BLaER1 treated with 17β-estradiol and CSF1 and Interleukin-3, amounts not matched to agents 10 nM and 100 nM (cell line): ENCODE data around the gene TRIM45.

Source experiments
- H3K27ac ChIP-seq, 11 experiments: shearing (Covaris generic); formaldehyde crosslinking; 2 replicates each; pipeline ENCODE4 v1.8.1; 2022
- H3K27me3 ChIP-seq, 11 experiments: shearing (Covaris generic); formaldehyde crosslinking; 2 replicates each; pipeline ENCODE4 v1.8.1; 2022
- H3K36me3 ChIP-seq, 11 experiments: shearing (Covaris generic); formaldehyde crosslinking; 2 replicates each; pipeline ENCODE4 v1.8.1; 2022
- H3K4me1 ChIP-seq, 10 experiments: shearing (Covaris generic); formaldehyde crosslinking; 2 replicates each; pipeline ENCODE4 v1.8.1; 2022
- H3K4me2 ChIP-seq, 11 experiments: shearing (Covaris generic); formaldehyde crosslinking; 2 replicates each; pipeline ENCODE4 v1.8.1; 2022
- H3K4me3 ChIP-seq, 10 experiments: shearing (Covaris generic); formaldehyde crosslinking; 2 replicates each; pipeline ENCODE4 v1.8.1; 2022
- H3K9ac ChIP-seq, 11 experiments: shearing (Covaris generic); formaldehyde crosslinking; 2 replicates each; pipeline ENCODE4 v1.8.1; 2022
- H3K9me3 ChIP-seq, 11 experiments: shearing (Covaris generic); formaldehyde crosslinking; replicated peaks in 1 of 11; 2 replicates each; pipeline ENCODE4 v1.8.1; 2022
- H4K20me1 ChIP-seq, 11 experiments: shearing (Covaris generic); formaldehyde crosslinking; 2 replicates each; pipeline ENCODE4 v1.8.1; 2022
- Cebpa-rat ChIP-seq, 11 experiments: shearing (Covaris generic); IDR thresholded peaks; 2 replicates each; pipeline ENCODE4 v1.8.1; 2022

Gene TRIM45

GRCh38 chr1:117138106-117138505 lies 16.6 kb upstream of the TRIM45 start:
- H4K20me1 ChIP-seq = no peaks in the 10 kb centered on the region
- H3K27ac ChIP-seq = no peak overlapping the region
- H3K9ac ChIP-seq = no peak overlapping the region
- H3K4me2 ChIP-seq = no peak overlapping the region
- H3K4me3 ChIP-seq = no peak overlapping the region
- H3K4me1 ChIP-seq = 0 out of 20 replicates have a peak, but pooled peaks cover 0 to 3% (median 0%) of the 10 kb centered on the region in 10 experiments
- H3K27me3 ChIP-seq = no peaks in the 10 kb centered on the region
- TF ChIP-seq Cebpa-rat (IDR thresholded peaks at IDR 0.05) = no peak
- H3K36me3 ChIP-seq = no peaks in the 10 kb centered on the region
- H3K9me3 ChIP-seq = no peaks in the 10 kb centered on the region

DNA sequence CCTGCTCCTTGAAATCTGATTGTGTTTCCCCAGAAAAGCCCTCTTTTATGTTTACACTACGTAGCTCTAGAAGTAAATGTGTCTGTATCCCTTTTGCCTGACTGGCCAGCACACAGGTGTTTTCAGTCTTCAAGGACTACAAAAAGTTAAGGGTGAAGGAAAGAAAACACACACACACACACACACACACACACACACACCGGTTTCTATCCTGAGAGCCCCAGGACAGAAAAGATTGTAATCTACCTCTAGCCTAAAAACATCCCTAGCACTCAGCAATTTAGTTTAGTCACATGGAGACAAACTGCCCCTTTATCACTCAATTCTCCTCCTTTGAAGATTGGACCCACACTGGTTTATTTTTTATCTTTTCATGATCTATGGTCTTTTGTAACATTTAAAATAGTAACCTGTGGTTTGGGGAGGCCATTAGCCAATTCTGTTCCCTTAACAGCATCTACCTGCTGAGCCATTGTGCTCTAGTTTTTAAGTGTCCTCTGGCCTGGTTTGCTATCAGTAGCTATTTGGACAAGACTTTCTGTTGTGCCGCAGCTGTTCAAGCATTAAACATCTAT lies 15.8 kb upstream of the TRIM45 start:
- no peak overlapping the region for H3K4me3 ChIP-seq
- no peak for TF ChIP-seq Cebpa-rat (IDR thresholded peaks at IDR 0.05)
- 0 out of 20 replicates have a peak, but pooled peaks cover 0 to 3% (median 0%) of the 10 kb centered on the region in 10 experiments for H3K4me1 ChIP-seq
- H4K20me1 ChIP-seq = no peaks in the 10 kb centered on the region
- no peak overlapping the region for H3K4me2 ChIP-seq
- H3K9ac ChIP-seq = no peak overlapping the region
- no peaks in the 10 kb centered on the region for H3K36me3 ChIP-seq
- no peak overlapping the region for H3K27ac ChIP-seq
- H3K9me3 ChIP-seq = no peaks in the 10 kb centered on the region
- no peaks in the 10 kb centered on the region for H3K27me3 ChIP-seq

- H4K20me1 ChIP-seq = no peaks in the 10 kb centered on the region
- no peak for TF ChIP-seq Cebpa-rat (IDR thresholded peaks at IDR 0.05)
- H3K4me1 ChIP-seq = 0 out of 20 replicates have a peak, but pooled peaks cover 0 to 3% (median 0%) of the 10 kb centered on the region in 10 experiments
- no peaks in the 10 kb centered on the region for H3K9me3 ChIP-seq
- no peak overlapping the region for H3K4me2 ChIP-seq
- no peaks in the 10 kb centered on the region for H3K36me3 ChIP-seq
- no peak overlapping the region for H3K4me3 ChIP-seq
- no peak overlapping the region for H3K27ac ChIP-seq
- no peaks in the 10 kb centered on the region for H3K27me3 ChIP-seq
- H3K9ac ChIP-seq = no peak overlapping the region
Observed at GRCh38 chr1:117136749-117137148, 15.2 kb upstream of the TRIM45 start.

DNA sequence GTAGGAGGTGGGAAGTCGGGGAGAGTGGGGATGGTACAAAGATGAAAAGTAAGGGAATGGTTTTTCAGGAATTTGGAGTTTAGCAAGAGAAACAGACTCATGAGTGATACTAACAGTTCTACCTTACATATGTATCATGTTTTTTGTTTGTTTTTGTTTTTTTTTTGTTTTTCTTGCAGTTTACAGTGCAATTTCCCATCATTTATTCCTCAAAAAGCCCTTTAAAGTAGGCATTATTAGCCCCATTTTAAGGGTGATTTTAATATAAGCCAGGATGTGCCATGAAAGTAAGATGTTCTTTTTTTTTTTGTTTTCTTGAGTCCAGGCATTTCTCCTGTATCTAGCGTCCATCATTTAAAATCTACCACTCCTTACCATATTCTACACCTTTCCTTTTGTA lies 13.8 kb upstream of the TRIM45 start:
- Histone ChIP-seq H3K4me1 (0 out of 20 replicates have a peak, but pooled peaks cover 0 to 3% (median 0%) of the 10 kb centered on the region in 10 experiments), H3K9me3 (no peaks in the 10 kb centered on the region), H3K4me3 (no peak overlapping the region), H3K27ac (no peak overlapping the region), H3K4me2 (no peak overlapping the region), H4K20me1 (no peaks in the 10 kb centered on the region), H3K9ac (no peak overlapping the region), H3K27me3 (no peaks in the 10 kb centered on the region), H3K36me3 (no peaks in the 10 kb centered on the region)
- no peak for TF ChIP-seq Cebpa-rat (IDR thresholded peaks at IDR 0.05)

GRCh38 chr1:117130526-117130925 lies 9.0 kb upstream of the TRIM45 start:
- no peak overlapping the region for H3K27ac ChIP-seq
- no peaks in the 10 kb centered on the region for H4K20me1 ChIP-seq
- no peaks in the 10 kb centered on the region for H3K27me3 ChIP-seq
- peaks cover 0 to 7% (median 0%) of the 10 kb centered on the region in 10 experiments; a peak in 2 of 20 replicates for H3K4me1 ChIP-seq
- no peak overlapping the region for H3K9ac ChIP-seq
- TF ChIP-seq Cebpa-rat (IDR thresholded peaks at IDR 0.05) = no peak
- H3K9me3 ChIP-seq = no peaks in the 10 kb centered on the region
- H3K4me2 ChIP-seq = no peak overlapping the region
- H3K4me3 ChIP-seq = no peak overlapping the region
- no peaks in the 10 kb centered on the region for H3K36me3 ChIP-seq

- Histone ChIP-seq H3K27ac (no peak overlapping the region), H3K4me2 (no peak overlapping the region), H3K36me3 (no peaks in the 10 kb centered on the region), H3K27me3 (no peaks in the 10 kb centered on the region), H3K4me1 (peaks cover 0 to 7% (median 0%) of the 10 kb centered on the region in 10 experiments; a peak in 2 of 20 replicates), H3K4me3 (no peak overlapping the region), H3K9me3 (no peaks in the 10 kb centered on the region), H4K20me1 (no peaks in the 10 kb centered on the region), H3K9ac (no peak overlapping the region; a peak in 1 of 22 replicates)
- TF ChIP-seq Cebpa-rat (IDR thresholded peaks at IDR 0.05) = no peak
Observed at GRCh38 chr1:117128323-117129079, 7.0 kb upstream of the TRIM45 start.

DNA sequence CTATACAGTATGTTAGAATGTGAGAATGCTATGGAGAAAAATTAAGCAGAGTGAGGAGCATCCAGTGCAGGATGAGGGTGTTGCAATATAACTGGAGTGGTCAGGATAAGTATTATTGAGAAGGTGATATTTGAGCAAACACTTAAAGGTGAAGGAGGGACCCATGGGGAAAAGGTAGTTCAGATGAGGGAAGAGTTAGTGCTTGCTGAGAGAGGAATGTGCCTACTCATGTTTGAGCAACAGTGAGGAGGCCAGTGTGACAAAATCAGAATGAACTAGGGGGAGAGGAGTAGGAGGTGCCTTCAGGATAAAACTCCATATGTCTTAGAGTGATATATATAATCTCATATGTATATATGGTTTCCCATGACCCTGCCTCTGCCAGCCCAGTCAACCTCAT lies 6.2 kb upstream of the TRIM45 start:
- no peak for TF ChIP-seq Cebpa-rat (IDR thresholded peaks at IDR 0.05)
- Histone ChIP-seq H3K4me3 (no peak overlapping the region), H3K27ac (no peak overlapping the region), H4K20me1 (no peaks in the 10 kb centered on the region), H3K4me1 (peaks cover 0 to 7% (median 0%) of the 10 kb centered on the region in 10 experiments; a peak in 2 of 20 replicates), H3K9me3 (no peaks in the 10 kb centered on the region), H3K4me2 (no peak overlapping the region), H3K9ac (no peak overlapping the region), H3K27me3 (no peaks in the 10 kb centered on the region), H3K36me3 (no peaks in the 10 kb centered on the region)

DNA sequence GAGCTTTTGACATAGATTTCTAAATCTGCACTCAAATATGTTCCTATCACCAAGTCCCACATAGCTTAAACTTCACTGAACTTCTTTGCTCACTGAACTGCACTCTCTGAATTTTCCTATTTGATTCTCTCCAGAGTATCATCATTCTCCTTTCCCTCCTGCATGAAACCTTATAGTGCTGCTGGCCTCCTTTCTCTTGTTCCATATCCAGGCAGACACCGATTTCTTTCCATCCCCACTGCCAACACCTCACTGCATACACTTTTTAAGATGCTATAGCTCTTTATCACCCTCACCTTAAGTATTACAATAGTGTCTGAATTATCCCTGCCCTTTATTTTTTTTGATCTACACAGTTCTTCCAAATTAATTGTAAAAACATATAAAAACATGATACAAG lies 3.1 kb upstream of the TRIM45 start:
- TF ChIP-seq Cebpa-rat (IDR thresholded peaks at IDR 0.05) = no peak
- H3K9ac ChIP-seq = no peak overlapping the region
- no peak overlapping the region for H3K4me2 ChIP-seq
- no peaks in the 10 kb centered on the region for H3K9me3 ChIP-seq
- no peaks in the 10 kb centered on the region for H4K20me1 ChIP-seq
- H3K27me3 ChIP-seq = peaks cover 0 to 12% (median 0%) of the 10 kb centered on the region in 11 experiments; a peak in 5 of 22 replicates
- H3K36me3 ChIP-seq = no peaks in the 10 kb centered on the region
- H3K4me3 ChIP-seq = no peak overlapping the region
- no peak overlapping the region for H3K27ac ChIP-seq
- peaks cover 8 to 17% (median 11%) of the 10 kb centered on the region in 10 experiments; a peak in 18 of 20 replicates for H3K4me1 ChIP-seq

DNA sequence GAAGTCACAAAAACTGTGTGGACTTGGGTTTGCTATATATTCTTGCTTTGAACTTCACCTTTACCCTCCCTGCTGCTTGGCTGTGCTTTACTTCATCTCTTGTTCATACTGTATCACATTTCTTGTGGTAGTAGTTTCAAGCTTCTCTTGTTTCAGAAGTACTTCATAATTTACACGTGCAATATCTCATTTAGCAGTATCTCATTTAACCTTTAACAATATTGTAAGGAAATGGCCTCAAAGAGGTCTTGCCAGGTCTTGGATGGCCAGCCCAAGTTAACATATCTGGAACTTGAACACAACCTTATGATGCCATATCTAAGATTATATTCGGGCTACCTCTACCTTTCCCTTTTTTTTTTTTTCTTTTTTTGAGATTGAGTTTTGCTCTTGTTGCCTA lies 1.7 kb upstream of the TRIM45 start:
- H3K27me3 ChIP-seq = peaks cover 0 to 12% (median 0%) of the 10 kb centered on the region in 11 experiments; a peak in 5 of 22 replicates
- no peak overlapping the region for H3K27ac ChIP-seq
- H3K36me3 ChIP-seq = no peaks in the 10 kb centered on the region
- no peaks in the 10 kb centered on the region for H4K20me1 ChIP-seq
- no peak for TF ChIP-seq Cebpa-rat (IDR thresholded peaks at IDR 0.05)
- no peaks in the 10 kb centered on the region for H3K9me3 ChIP-seq
- H3K4me1 ChIP-seq = peaks cover 8 to 17% (median 11%) of the 10 kb centered on the region in 10 experiments; a peak in 18 of 20 replicates
- H3K4me3 ChIP-seq = no peak overlapping the region
- no peak overlapping the region for H3K4me2 ChIP-seq
- no peak overlapping the region for H3K9ac ChIP-seq
